GM19467 (cell line): ENCODE data around the gene CACNA2D4.

Experiments used
- ATAC-seq: cut with Tn5 transposase; IDR thresholded peaks from one replicate; pipeline ENCODE4 v1.9.1; 2021; ENCODE audit warnings: mild to moderate bottlenecking, moderate library complexity; ENCODE audit not compliant: unreplicated experiment

The CACNA2D4 gene

DNA sequence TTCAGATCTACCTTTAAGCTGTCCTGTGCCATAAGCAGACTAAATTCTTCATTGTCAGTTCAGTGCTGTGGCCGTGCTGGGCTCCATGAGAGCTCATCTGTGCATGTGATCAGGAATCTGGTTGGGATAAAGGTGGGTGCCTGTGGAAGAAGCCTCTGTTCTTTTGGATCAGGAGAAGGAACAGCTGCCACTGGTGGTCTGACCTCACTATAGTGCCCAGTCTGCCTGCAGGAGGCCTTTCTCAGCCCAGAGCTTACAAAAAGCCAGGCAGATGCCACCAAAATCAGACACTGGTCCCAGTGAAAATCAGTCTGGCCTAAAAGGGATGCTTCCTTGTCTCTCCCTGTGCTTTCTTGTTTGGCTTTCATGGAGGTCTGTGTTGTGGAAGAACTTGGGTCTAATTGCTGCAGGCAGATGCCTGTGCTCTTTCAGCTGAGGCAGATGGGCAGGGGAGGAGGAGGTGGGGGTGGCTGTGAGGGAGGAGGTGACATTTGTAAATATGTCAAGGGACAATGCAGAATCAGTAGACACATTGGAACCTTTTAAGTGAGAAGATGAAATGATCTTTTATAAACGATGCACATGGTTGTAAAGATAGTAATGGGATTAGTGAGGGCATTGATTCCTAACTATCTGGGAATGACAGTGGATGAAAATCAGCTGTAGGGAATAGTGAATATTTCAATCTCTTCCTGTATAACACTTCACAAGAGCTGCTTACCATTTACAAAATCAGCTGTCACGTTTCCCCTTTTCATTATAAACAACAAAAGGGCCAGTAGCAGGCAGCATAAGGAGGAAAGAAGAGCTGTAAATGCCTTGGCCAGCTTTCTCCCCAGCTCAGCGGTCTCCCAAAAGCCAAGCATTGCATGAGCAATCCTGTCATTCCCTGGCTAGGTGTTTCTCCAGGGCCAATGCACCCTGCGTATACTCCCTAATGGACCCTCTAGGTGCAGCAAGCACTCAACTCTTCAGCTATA is 44.6 kb downstream of the CACNA2D4 start:
- no peak for ATAC-seq

DNA sequence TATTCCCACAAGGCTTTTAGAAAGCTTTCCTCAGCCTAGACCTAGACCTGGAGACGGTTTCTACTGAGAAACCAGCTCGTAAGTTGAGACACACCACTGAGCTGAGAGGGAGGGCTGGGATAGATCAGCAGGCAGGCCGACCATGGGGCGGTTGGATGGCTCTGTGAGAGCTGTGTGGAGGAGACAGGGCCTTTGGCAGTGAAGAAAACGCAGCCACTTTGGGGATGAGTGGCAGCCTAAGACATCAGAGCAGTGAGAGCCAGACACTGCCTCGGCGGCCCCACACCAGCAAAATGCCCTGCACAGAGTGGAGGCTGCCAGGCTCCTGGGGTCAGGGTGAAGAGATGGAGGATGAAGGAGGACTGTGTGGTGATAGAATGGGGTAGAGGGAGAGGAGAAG is 46.0 kb downstream of the CACNA2D4 start:
- no peak for ATAC-seq

- ATAC-seq = no peak
Measured at GRCh38 chr12:1872001-1872400, 46.5 kb downstream of the CACNA2D4 start.

DNA sequence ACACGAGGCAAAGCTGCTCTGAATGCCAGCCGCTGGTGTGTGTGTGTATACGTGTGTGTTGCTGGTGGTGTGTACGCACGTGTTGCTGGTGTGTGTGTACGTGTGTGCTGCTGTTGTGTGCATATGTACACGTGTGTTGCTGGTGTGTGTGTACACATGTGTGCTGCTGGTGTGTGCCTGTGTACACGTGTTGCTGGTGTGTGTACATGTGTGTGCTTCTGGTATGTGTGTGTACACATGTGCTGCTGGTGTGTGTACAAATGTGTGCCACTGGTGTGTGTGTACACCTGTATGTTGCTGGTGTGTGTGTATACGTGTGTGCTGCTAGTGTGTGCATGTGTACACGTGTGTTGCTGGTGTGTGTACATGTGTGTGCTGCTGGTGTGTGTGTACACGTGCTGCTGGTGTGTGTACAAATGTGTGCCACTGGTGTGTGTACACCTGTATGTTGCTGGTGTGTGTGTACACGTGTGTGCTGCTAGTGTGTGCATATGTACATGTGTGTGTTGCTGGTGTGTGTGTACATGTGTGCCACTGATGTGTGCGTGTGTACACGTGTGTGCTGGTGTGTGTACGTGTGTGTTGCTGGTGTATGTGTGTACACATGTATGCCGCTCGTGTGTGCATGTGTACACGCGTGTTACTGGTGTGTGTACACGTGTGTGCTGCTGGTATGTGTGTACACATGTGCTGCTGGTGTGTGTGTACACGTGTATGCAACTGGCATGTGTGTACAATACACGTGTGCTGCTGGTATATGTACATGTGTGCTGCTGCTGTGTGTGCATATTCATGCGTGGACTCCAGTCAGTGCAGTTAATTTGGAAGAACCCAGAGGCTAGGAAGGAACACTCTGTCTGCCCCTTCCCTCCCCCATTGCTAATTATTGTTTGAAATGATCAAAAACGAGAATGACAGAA is 47.2 kb downstream of the CACNA2D4 start:
- ATAC-seq = no peak

DNA sequence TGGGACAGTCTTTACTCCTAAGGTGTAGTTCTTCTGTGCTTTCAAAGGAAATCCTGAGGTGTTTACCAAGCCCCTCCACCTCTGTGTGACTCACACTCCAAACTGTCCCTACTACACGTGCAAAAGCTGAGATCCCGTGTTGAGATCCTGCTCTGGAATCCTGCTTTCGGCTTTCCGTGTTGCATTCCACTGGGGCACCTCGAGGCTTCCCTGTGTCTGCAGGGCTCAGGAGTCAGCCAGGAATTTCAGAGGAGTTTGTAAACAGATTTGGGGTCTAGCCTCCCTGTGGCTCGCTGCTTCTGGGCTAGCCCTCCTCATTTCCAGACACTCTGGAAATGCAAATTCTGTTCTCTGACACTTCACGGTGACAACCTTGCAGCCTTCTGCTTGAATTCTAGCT is 48.4 kb downstream of the CACNA2D4 start:
- ATAC-seq = no peak

DNA sequence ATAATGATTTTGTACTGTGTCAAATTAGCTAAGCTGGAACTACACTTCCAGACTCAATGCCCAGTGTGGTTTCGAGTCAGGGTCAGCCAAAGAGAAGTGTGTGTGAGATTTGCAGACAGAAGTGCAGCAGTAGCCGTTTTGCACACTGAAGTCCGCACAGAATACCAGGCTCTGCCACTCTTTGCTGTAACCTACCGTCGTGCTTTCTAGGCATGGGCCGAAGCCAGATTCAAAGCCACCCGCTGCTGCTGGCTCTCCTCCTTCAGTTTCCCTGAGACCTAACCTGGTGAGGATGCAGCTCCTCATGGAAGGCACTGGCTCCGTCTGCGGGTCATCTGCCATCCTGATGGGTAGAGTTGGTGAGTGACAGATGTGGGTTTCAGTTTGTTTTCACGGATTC is 49.3 kb downstream of the CACNA2D4 start:
- ATAC-seq = no peak

DNA sequence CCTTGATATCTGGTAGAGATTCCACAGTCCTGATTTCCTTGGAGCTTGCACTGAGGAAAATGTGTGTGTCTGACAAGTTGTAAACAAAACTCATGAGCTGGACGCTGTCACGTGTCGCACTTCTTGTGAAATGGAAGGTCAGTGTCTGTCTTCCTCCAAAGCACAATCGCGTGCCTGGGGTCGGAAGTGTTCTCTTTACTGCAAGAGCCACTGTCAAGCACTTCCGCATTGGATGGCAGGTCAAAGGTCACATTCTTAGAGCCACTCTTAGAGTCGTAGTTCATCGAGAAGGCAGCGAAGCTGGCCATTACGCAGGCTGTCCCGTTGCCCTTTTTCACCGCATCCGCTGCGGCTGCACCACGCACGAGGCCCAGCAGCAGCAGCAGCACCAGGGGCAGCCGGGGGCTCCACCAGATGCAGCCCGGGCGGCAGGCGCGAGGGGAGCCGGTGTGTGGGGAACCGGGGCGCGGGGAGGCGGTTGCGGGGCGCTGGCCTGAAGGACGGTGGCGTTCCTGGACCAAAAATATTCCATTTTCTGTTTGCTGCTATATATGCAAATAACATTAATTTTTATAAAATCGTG is 53.1 kb downstream of the CACNA2D4 start:
- no peak for ATAC-seq

- no peak for ATAC-seq
Measured at GRCh38 chr12:1864867-1865266, 53.6 kb downstream of the CACNA2D4 start.

GRCh38 chr12:1864456-1864855 is 54.0 kb downstream of the CACNA2D4 start:
- no peak for ATAC-seq

GRCh38 chr12:1863823-1864222 is 54.6 kb downstream of the CACNA2D4 start:
- no peak for ATAC-seq

- no peak for ATAC-seq
Measured at GRCh38 chr12:1862973-1863372, 55.5 kb downstream of the CACNA2D4 start.

DNA sequence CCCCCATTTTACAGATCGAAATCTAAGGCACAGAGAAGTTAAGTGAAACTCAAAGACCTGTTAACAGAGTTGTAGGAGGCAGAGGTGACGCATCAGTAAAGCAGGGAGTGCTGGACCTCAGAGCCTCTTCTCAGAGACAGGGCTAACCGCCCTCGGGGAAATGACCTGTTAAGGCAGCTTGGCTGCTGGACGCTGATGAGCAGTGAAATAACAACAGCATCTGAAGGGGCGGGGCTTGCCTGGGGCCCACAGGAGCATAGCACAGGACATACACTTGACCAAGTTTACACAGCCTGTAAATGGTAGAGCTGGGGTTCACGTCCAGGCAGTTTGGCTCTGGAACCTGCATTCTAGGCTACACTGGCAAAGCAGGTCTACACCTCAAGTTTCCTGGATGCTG is 58.8 kb downstream of the CACNA2D4 start:
- ATAC-seq = no peak

DNA sequence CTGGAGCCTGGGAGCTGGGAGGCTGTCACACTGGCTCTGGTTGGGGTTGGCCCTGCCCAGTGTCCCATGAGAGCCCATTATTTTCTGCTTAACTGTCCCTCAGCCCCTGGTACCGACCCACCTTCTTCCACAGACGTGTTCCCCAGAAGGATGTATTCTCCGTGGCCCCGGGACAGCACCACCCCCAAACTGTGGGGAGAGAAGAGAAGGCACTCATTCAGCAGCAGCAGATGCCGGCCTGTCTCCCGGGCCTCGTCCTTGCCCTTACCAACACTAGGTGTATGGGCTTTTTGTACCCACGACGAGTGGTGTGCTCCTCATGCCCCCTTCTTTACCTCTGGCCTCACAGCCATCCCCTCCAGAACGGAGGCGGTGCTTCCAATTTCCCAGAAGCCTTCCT is 60.0 kb downstream of the CACNA2D4 start:
- ATAC-seq = no peak

DNA sequence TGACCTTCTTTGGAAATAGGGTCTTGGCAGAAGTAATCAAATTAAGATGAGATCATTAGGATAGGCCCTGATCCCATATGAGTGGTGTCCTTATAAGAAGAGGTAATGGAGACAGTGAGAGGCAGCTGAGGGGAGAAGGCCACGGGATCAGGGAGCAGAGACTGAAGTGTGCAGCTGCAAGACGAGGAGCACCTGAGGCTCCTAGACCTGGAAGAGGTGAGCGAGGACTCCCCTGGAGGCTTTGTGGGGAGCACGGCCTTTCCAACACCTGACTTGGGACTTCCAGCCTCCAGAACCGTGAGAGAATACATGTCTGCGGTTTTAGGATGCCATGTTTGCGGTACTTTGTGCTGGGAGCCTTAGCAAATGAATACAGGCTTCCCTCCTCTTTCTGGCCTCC is 60.6 kb downstream of the CACNA2D4 start:
- no peak for ATAC-seq

DNA sequence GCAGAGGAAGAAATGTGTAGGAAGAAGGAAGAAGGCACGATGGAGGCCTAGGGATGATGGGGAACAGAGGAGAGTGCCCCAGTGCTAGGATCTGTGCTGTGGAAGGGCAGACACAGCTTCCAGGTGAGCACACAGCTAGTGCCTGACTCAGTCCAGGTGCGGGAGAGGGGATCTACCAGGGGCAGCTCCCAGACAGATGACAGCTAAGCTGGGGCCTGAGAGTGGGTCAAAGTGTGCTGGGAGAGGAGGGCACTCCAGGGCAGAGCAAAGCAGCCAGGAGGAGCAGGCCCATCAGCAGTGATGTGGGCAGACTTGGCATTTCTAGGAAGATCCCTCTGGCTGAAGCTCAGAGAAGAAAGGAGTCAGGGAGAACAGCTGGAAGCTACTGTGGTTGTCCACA is 61.4 kb downstream of the CACNA2D4 start:
- ATAC-seq = no peak

DNA sequence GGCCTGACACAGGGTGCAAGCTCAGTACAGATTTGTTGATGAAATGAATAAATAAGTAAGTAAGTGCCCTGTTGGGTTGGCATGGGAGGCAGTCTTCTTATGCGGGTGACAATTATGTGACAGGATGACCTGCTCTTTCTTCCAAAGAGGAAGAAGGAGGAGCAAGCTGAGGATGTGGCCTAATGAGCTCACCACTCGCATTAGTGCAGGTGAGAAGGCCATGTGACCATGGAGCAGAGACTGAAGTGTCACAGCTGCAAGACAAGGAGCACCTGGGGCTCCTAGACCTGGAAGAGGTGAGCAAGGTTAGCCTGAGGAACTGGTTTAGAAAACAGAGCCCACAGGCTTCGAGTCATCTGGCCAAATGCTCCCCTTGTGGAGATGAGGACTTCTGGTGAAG is 63.2 kb downstream of the CACNA2D4 start:
- ATAC-seq = no peak

DNA sequence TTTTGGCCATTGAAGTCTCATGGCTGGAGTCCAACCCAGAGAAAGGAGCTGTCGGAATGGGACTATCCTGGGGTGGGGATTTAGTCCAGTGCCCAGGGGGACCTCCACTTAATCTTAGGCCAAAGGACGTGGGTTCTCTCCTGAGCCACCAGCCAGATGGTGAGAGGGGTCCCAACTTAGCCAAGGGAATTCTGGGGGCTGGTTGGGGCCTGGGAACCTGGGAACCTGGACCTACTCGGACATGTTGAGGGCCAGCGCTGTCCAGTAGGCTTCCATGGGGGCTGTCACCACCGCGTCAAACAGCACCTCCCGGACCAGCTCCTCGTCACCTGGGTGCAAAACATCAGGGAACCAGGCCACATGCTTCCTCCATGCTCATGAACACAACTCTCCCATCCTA is 64.7 kb downstream of the CACNA2D4 start:
- ATAC-seq = no peak

GRCh38 chr12:1852076-1852475 is 66.4 kb downstream of the CACNA2D4 start:
- no peak for ATAC-seq

DNA sequence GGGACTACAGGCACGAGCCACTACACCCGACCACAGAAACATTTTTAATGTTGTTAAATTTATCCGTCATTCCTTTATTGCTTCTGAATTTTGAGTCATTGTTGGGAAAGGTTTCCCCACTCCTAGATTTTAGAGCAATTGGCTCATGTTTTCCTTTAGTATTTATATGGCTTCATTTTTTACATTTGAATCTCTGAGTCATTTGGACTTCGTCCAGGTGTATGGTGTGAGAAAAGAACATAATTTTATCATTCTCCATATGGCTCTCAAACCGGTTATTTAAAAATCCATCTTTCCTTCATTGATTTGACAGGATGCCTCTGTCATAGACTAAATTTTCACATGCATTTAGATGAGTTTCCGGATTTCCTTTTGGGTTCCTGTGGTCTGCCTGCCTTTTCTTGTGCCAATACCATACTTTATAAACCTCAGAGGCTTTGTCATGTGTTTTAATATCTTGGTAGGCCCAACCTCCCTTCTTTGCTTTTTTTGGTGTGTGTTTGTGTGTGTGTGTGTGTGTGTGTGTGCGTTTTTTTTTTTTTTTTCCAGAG is 67.2 kb downstream of the CACNA2D4 start:
- no peak for ATAC-seq

GRCh38 chr12:1848745-1849144 is 69.7 kb downstream of the CACNA2D4 start:
- no peak for ATAC-seq

DNA sequence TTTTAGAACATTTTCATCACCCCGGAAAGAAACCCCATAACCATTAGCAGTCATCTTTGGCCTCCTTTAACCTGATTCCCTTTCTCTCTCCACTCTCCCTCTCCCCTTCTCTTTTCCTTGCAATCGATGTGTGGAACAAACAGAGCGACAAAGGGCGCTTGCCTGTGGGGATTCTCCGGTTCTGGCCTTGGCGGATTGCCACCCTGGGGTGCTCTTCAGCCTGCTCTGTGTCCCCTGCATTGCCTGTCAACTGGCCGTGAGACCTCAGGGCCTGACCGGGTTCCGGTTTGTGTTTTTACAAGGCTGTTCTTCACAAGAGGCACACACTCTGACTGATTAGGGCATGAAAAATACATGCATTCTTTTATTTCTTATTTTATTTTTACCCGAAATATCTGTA is 70.3 kb downstream of the CACNA2D4 start:
- ATAC-seq = no peak
